Lung microvascular endothelial cell (primary cell): Measurements from ENCODE around the gene RNF213. TPM values are rescaled to one million over a fixed set of nuclear protein-coding genes. Genes with fewer than 3 reads are reported as not detected.
"Not testable (repeated sequence)": the region's sequence is repeated elsewhere in the genome, so short reads cannot be mapped to it uniquely, and the experiment has no call there.

Experiments used
- DNase-seq, 2 donors: peaks; one replicate each; pipeline versions ENCODE4 v3.0.0 to v3.0.0-alpha.2; 2010; ENCODE audit warnings: low read depth in 2 of 2
- total RNA-seq: library from RNA; depleted of rRNA; stranded (reverse); fragments of >200 nt; gene quantifications from 2 replicates; pipeline ENCODE4 v1.2.1, GENCODE V29; 2014

Gene RNF213
- total RNA-seq, 1 donor from 2014 or later: 84.5 TPM

DNA sequence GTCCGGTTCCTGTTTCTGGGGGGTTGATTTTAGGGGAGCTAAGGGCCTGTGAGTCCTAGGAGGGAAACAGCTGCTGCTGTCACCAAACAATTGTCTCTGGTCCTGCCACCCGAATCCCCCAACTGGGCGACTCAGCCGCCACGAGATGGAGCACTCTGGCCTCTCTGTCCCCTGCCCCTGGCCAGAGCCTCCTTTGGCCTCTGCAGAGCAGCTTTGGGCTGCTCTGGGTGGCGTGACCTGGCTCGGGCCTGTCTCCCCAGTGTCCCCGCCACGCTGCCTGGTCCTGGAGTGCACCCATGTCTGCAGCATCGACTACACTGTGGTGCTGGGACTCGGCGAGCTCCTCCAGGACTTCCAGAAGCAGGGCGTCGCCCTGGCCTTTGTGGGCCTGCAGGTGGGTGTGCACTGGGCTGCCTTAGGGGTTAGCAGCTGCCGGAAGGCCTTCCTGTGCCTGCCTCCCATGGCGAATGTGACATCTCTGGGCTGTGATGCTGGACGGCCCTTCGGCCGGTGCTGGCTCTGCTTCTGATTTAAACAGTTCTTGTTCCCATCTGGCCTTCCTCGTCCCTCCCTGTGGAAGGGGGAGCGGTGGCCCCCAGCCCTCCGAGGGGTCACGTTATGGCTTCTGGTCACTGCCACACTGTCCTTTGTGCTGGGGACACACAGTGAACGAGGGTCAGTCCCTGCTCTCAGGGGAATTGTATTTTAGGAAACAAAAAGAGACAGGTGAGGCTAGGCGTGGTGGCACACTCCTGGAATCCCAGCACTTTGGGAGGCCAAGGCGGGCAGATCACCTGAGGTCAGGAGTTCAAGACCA is 11.6 kb upstream of the RNF213 start:
- no peak for DNase-seq

- no peak for DNase-seq
These were observed 8.7 kb upstream of the RNF213 start for GRCh38 chr17:80251966-80252365.

DNA sequence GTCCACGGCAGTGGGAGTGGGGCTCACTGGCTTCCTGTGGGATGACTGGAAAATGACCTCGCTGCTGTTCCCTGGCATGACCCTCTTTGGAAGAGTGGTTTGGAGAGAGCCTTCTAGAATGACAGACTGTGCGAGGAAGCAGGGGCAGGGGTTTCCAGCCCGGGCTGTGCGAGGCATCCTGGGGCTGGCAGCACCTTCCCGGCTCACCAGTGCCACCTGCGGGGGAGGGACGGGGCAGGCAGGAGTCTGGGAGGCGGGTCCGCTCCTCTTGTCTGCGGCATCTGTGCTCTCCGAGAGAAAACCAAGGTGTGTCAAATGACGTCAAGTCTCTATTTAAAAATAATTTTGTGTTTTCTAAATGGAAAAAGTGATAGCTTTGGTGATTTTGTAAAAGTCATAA is 7.8 kb upstream of the RNF213 start:
- peak; percentile 52 to 59 for DNase-seq

GRCh38 chr17:80253631-80254395 is 6.8 kb upstream of the RNF213 start:
- DNase-seq: no peak

DNA sequence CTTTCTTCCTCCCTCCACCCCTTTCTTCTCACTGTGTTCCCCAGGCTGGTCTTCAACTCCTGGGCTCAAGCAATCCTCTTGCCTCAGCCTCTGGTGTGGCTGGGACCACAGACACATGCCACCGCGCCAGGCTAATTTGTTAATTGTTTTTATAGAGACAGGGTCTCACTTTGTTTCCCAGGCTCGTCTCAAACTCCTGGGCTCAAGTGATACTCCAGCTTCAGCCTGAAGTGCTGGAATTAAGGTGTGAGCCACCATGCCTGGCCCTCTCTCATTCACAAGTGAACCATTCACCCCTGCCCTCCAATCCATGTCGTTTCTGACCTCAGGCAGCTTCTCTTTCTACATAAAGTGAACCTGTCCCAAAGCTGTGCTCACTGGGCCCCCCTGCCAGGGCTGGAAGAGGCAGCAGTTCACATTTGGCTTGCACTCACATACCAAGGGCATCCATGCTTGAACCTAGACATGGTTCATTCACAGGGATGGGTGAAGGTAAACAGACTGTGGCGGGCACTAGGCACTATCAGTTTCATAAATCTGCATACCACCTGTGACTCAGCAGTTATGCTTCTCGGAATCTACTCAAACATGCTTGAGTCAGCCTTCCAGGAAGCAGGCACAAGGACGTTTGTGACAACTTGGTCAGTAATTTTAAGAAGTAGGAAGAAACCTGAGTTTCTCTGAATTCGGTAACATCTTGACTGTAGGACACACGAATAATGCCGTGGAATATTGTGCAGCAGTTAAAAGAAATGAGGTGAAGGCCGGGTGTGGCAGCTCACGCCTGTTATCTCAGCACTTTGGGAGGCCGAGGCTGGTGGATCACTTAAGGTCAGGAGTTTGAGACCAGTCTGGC is 6.0 kb upstream of the RNF213 start:
- DNase-seq: peak; percentile 49 to 89

DNA sequence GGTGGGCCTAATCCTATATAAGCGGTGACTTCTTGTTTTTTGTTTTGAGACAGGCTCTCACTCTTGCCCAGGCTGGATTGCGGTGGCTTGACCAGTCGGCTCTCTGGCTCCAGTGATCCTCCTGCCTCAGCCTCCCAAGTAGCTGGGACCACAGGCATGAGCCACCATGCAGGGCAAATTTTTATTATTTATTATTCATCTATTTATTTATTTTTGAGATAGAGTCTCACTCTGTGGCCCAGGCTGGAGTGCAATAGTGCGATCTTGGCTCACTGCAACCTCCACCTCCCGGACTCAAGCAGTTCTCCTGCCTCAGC is 4.7 kb upstream of the RNF213 start:
- no peak for DNase-seq

DNA sequence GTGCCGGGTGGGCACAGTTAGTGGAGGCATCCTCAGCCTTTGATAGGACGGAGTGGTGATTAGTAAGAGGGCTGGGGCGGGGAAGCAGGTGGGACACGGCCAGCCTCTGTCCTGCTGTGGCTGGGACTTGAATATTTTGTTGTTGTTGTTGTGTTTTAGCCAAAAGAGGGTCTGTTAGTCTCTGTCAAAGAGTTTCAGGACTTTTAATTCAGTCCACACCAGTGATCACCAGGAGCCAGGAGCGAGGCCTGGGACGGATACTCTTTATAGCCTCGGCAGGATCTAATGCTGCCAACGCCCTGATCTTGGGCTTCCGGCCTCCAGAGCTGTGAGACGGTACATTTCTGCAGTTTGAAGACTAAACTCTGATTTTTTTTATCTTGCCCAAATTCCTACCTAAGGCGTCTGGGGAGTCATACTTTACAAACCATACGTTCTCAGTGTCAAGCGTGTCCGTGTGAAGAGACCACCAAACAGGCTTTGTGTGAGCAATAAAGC is 2.9 kb upstream of the RNF213 start:
- DNase-seq: no peak

DNA sequence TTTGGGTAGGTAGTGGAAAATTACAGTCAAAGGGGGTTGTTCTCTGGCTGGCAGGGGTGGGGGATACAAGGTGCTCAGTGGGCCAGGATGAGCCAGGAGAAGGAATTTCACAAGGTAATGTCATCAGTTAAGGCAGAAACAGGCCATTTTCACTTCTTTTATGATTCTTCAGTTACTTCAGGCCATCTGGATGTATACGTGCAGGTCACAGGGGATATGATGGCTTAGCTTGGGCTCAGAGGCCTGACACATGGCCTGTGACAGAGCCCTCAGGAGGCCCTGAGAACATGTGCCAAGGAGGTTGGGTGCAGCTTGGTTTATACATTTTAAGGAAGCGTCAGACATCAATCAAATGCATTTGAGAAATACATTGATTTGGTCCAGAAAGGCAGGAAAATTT is 2.4 kb upstream of the RNF213 start:
- DNase-seq: not testable (repeated sequence)

DNA sequence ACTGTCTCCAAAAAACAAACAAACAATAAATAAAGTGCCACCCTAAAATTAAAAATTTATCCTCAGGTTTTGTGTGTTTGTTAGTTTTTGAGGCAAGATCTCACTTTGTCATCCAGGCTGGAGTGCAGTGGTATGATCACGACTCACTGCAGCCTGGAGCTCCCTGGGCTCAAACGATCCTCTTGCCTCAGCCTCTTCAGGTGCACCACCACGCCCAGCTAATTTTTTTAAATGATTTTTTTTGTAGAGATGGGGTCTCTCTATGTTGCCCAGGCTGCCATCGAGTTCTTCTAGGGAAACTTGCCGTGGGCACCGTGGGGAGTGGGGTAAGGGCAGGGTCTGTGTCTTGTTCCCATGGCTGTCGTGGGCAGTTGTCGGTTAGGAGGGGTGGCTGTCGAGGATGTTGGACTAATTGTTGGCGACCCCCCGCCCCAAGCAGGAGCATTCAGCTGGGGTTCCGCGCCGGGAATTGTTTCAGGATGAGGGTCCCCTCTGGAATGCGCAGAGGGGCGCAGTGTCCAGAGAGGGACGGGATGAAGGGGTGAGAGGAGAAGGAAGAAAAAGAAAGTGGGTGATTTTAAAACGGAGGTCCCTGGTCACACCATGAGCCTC is 1.1 kb upstream of the RNF213 start:
- no peak for DNase-seq

DNA sequence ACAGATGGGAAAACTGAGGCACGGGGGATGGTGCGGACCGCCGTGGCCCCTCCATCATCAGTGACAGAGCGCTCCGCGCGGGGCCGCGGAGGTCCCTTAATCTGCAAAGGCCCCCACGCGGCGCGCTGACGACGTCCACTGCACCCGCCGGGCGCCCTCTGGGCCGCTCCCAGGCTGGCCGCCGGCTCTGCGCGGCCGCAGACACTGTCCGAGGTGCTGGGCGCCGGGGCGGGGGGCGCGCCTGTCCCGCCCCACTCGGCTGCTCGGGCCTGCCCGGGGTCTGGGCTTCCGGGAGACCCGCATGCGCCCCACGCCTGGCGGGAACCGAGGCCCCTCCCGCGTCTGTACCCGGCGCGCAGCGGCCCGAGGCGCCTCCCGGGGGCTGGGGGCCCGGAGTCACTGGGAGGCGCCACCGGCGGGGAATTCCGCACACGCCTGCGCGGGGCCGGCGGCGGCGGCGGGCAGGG is 550 bp upstream of the RNF213 start:
- DNase-seq: peak; percentile 67 to 71

- DNase-seq: peak; percentile 56 to 67
These were observed 675 bp downstream of the RNF213 start for GRCh38 chr17:80261159-80261894.

- no peak for DNase-seq
These were observed 1.2 kb downstream of the RNF213 start for GRCh38 chr17:80261895-80262279.

DNA sequence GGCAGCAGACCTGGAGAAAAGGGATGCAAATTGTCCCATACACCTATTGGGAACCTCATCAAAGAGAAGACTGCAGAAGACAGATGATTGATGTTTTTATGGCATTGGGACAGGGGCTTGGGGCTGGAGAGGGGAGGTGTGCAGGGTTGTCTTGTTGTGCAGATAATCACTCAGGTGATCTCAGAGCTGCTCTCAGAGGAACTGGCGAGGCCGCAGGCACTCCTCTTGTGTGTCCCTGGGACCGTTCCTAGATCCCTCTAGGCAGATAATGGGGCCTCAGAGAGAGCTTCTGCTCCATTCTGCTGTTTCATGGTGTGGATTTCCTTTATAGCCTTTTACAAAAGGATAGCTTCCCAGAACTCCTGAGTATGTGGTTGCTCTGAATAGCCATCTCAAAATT is 1.6 kb downstream of the RNF213 start:
- DNase-seq: no peak

DNA sequence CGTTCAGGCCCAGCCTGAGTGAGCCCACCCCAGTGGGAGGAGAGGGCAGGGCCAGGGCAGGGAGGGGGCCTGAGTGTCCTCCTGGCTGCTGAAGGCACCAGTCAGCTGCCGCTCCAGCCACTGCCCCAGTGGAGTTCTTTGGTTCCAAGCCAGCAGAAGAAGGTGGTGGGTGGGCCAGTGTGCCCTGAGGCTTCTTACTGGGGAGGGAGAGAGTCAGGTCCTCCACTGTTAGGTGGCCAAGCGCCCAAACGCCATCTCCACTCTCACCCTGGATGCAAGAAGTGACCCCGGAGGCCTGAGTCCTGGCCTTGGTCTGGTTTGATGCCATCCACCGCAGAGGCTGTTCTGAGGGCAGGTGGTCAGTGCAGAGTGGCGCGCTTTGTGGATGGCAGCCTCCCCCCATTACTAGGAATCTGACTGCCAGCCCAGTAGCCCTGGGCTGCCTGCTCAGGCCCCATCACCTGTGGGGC is 2.2 kb downstream of the RNF213 start:
- no peak for DNase-seq

DNA sequence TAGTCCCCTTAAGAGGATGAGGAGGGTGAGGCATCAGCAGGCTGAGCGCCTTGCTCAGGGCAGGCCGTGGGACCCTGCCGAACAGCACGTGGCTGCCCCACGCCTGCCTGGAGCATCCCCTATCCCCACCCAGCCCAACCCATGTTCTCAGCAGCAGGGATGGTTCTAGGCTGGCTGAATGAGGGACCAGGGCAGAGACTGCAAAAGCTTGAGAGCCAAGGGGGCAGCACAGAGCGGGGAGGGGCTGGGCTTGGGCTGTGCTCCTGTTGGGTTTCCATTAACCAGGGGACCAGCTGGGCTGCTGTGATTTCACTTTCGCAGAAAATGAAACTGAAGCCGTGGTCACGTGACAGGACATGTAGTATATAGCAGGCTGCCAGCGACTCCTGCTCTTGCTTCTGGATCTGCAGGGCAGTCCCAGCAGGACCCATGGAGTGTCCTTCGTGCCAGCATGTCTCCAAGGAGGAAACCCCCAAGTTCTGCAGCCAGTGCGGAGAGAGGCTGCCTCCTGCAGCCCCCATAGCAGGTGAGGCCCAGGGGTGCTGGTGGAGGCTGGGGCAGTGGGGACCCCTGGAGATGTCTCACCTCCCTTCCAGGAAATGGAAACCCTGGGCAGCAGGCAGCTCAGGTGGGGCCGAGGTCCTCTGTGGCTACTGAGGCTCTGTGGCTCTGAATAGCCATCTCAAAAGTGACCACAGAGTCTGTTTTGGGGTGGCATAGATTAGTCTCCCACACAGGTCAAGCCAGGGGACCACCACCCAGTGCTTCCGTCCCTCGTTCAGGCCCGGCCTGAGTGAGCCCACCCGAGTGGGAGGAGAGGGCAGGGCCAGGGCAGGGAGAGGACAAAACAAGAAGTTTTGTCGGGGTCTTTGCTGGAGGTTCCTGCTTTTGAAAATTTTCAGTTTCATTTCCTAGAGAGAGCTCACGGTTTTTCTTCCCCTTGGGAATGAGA is 2.9 kb downstream of the RNF213 start:
- peak; percentile 94 to 95 for DNase-seq

- no peak for DNase-seq
These were observed 3.8 kb downstream of the RNF213 start for GRCh38 chr17:80264205-80265075.

DNA sequence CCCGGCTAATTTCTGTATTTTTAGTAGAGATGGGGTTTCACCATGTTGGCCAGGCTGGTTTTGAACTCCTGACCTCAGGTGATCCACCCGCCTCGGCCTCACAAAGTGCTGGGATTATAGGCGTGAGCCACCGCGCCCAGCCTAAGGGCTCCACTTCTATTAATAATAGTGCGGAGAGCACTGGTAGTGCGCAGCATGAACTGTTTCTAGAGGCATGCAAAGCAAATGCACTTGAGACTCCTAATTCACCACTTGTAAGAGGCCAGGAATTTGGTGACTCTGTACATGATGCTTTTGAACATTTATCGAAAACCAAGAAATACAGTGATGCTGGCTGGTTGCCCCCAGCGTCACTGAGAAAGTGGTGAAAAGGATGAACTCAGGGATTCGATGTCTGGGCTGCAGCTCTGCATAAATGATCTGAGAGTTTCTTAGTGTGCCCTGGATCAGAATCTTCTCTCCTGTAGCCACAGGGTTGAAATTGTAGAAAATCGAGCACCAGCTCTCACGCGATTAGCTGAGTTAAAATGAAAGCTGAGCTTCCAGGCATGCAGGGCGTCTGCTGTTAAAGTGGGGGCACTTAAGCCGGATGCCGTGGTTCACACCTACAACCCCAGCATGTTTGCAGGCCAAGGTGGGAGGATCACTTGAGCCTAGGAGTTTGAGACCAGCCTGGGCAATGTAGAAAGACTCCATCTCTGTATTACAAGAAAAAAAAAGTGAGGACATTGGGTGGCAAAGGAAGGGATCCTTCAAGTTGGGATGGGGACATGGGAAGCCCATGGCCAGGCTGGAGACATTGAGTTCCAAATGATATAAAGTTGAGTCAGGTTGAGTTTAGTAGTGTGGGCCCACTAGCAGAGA is 4.8 kb downstream of the RNF213 start:
- DNase-seq: no peak
